ENCODE results near the gene EDDM13.
A peak's percentile ranks its signal among the peaks of the same experiment; 100 is the strongest.
"Not testable (repeated sequence)": the region's sequence is repeated elsewhere in the genome, so short reads cannot be mapped to it uniquely, and the experiment has no call there.

Gene EDDM13

GRCh38 chr19:56272161-56272798 lies at the start of gene EDDM13:
EDDM13 (plus strand) TSS chr19:56272748; CDS start chr19:56272835, 87 bp downstream.
- no peak for DNase-seq (ENCODE audit: low read depth)

GRCh38 chr19:56222901-56223300 lies 49.6 kb upstream of the EDDM13 start:
- DNase-seq (ENCODE audit: low read depth), result no peak

GRCh38 chr19:56223481-56223880 lies 49.1 kb upstream of the EDDM13 start:
- no peak for DNase-seq (ENCODE audit: low read depth)

GRCh38 chr19:56245121-56245740 lies 27.3 kb upstream of the EDDM13 start:
- no peak for DNase-seq (ENCODE audit: low read depth)

GRCh38 chr19:56245764-56246163 lies 26.8 kb upstream of the EDDM13 start:
- not testable (repeated sequence) for DNase-seq (ENCODE audit: low read depth)

- DNase-seq (ENCODE audit: low read depth), result not testable (repeated sequence)
These were observed 23.7 kb upstream of the EDDM13 start for GRCh38 chr19:56248736-56249338.

- DNase-seq (ENCODE audit: low read depth), result peak; percentile 27
These were observed 19.7 kb upstream of the EDDM13 start for GRCh38 chr19:56252699-56253422.

GRCh38 chr19:56253737-56254136 lies 18.8 kb upstream of the EDDM13 start:
- DNase-seq (ENCODE audit: low read depth), result peak; percentile 19

GRCh38 chr19:56258272-56258671 lies 14.3 kb upstream of the EDDM13 start:
- DNase-seq (ENCODE audit: low read depth), result no peak

GRCh38 chr19:56261145-56261544 lies 11.4 kb upstream of the EDDM13 start:
- DNase-seq (ENCODE audit: low read depth), result no peak

GRCh38 chr19:56261932-56262331 lies 10.6 kb upstream of the EDDM13 start:
- DNase-seq (ENCODE audit: low read depth), result not testable (repeated sequence)

GRCh38 chr19:56263319-56263718 lies 9.2 kb upstream of the EDDM13 start:
- DNase-seq (ENCODE audit: low read depth), result no peak

- no peak for DNase-seq (ENCODE audit: low read depth)
These were observed 6.5 kb upstream of the EDDM13 start for GRCh38 chr19:56266051-56266450.

- no peak for DNase-seq (ENCODE audit: low read depth)
These were observed 3.2 kb upstream of the EDDM13 start for GRCh38 chr19:56269348-56269747.

- DNase-seq (ENCODE audit: low read depth), result no peak
These were observed 1.9 kb upstream of the EDDM13 start for GRCh38 chr19:56270676-56271075.

GRCh38 chr19:56271151-56271550 lies 1.4 kb upstream of the EDDM13 start:
- no peak for DNase-seq (ENCODE audit: low read depth)

- DNase-seq (ENCODE audit: low read depth), result no peak
These were observed 1.1 kb downstream of the EDDM13 start for GRCh38 chr19:56273563-56274117.

GRCh38 chr19:56282809-56283208 lies 10.3 kb downstream of the EDDM13 start:
- DNase-seq (ENCODE audit: low read depth), result no peak

- no peak for DNase-seq (ENCODE audit: low read depth)
These were observed 12.2 kb downstream of the EDDM13 start for GRCh38 chr19:56284746-56285145.

GRCh38 chr19:56290104-56290503 lies 17.6 kb downstream of the EDDM13 start:
- DNase-seq (ENCODE audit: low read depth), result no peak

GRCh38 chr19:56291867-56292266 lies 19.3 kb downstream of the EDDM13 start:
- no peak for DNase-seq (ENCODE audit: low read depth)

GRCh38 chr19:56294549-56294948 lies 22.0 kb downstream of the EDDM13 start:
- DNase-seq (ENCODE audit: low read depth), result no peak

All from non-pigmented ciliary epithelial cell (primary cell).